Measurements from ENCODE around the gene ABCC4. TPM values are rescaled to one million over a fixed set of nuclear protein-coding genes. Genes with fewer than 3 reads are reported as not detected.
A peak's percentile ranks its signal among the peaks of the same experiment; 100 is the strongest.

The ABCC4 gene
- total RNA-seq, 1 experiment from 2014 or later = 17.7 TPM

DNA sequence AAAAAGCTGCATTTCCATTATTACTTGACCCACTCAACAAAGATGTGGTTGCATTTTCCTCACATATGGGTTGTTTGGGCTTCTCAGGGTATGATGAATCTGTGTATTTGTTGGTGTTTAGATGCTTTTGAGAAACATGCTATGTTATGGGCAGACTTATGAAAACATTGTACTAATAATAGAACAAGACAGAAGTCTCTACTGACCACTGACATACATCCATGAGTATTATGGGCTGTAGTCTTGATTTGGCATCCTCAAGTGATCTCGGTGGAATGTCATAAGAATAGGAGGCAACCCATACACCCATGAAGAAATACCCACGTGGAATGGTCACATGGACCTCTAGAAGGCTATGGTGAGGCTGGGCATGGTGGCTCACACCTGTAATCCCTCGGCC is 36.3 kb upstream of the ABCC4 start:
- no peak overlapping the region for H3K4me3 ChIP-seq (ENCODE audit: low read length)
- H3K9me2 ChIP-seq (replicated peaks; ENCODE audit: low read length) = no peaks in the 10 kb centered on the region
- TF ChIP-seq EZH2phosphoT487 (IDR thresholded peaks at IDR 0.05; ENCODE audit: borderline replicate concordance, low read length) (no peak), EZH2 (IDR thresholded peaks at IDR 0.05; ENCODE audit: low read length, unreplicated experiment) (no peak)
- TF ChIP-seq, protein P1, sequence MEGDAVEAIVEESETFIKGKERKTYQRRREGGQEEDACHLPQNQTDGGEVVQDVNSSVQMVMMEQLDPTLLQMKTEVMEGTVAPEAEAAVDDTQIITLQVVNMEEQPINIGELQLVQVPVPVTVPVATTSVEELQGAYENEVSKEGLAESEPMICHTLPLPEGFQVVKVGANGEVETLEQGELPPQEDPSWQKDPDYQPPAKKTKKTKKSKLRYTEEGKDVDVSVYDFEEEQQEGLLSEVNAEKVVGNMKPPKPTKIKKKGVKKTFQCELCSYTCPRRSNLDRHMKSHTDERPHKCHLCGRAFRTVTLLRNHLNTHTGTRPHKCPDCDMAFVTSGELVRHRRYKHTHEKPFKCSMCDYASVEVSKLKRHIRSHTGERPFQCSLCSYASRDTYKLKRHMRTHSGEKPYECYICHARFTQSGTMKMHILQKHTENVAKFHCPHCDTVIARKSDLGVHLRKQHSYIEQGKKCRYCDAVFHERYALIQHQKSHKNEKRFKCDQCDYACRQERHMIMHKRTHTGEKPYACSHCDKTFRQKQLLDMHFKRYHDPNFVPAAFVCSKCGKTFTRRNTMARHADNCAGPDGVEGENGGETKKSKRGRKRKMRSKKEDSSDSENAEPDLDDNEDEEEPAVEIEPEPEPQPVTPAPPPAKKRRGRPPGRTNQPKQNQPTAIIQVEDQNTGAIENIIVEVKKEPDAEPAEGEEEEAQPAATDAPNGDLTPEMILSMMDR (conservative IDR thresholded peaks at IDR 0.05; ENCODE audit: low read depth, low read length) = no peak
- H3K27me3 ChIP-seq (ENCODE audit: low read length) = no peaks in the 10 kb centered on the region
- ATAC-seq (no peak), DNase-seq (no peak)
- POLR2A ChIA-PET (ENCODE audit: unreplicated experiment) = no interaction called here
- H3K79me2 ChIP-seq (ENCODE audit: low read length) = no peaks in the 10 kb centered on the region
- H3K4me1 ChIP-seq (ENCODE audit: insufficient read depth, low read length) = no peaks in the 10 kb centered on the region
- CTCF ChIA-PET = no interaction called here
- no peak overlapping the region for H3K27ac ChIP-seq (ENCODE audit: low read length)
- no peak overlapping the region for H2AFZ ChIP-seq (ENCODE audit: low read length)
- H3K4me2 ChIP-seq (ENCODE audit: low read length) = no peak overlapping the region
- no peaks in the 10 kb centered on the region for H3K36me3 ChIP-seq (ENCODE audit: low read depth, low read length)
- H3F3A ChIP-seq (ENCODE audit: low read length, unreplicated experiment) = no peaks in the 10 kb centered on the region
- no peaks in the 10 kb centered on the region for H3K9me3 ChIP-seq (ENCODE audit: low read length)
- H4K20me1 ChIP-seq (ENCODE audit: low read length) = no peaks in the 10 kb centered on the region
- BruUV-seq (replicated peaks) = no TSS peak
- no peak overlapping the region for H3K9ac ChIP-seq (ENCODE audit: low read length)
- intact Hi-C loops (cut with micrococcal nuclease) = no loop called here

DNA sequence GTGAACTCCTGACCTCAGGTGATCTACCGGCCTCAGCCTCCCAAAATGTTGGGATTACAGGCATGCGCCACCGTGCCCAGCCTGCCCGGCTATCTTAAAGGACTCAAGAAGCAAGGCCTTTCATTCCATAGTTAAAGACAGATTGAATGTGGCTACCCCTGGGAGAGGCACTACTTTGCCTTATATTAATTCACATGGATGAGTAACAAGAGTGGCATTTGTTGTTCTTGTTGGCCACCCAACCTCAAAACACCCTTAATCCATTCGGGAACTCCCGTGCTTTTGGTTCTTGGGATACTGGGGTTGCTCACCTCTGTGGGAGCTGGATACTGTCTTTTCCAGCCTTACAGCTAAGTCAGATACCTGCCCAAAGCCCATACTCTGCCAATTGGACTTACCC is 34.4 kb upstream of the ABCC4 start:
- Histone ChIP-seq H3K79me2 (ENCODE audit: low read length) (no peaks in the 10 kb centered on the region), H3K9me3 (ENCODE audit: low read length) (no peaks in the 10 kb centered on the region), H3F3A (ENCODE audit: low read length, unreplicated experiment) (no peaks in the 10 kb centered on the region), H3K4me1 (ENCODE audit: insufficient read depth, low read length) (no peaks in the 10 kb centered on the region), H3K27me3 (ENCODE audit: low read length) (no peaks in the 10 kb centered on the region), H3K36me3 (ENCODE audit: low read depth, low read length) (no peaks in the 10 kb centered on the region), H3K4me3 (ENCODE audit: low read length) (no peak overlapping the region), H3K9me2 (replicated peaks; ENCODE audit: low read length) (no peaks in the 10 kb centered on the region), H3K4me2 (ENCODE audit: low read length) (no peak overlapping the region), H4K20me1 (ENCODE audit: low read length) (no peaks in the 10 kb centered on the region), H2AFZ (ENCODE audit: low read length) (no peak overlapping the region), H3K9ac (ENCODE audit: low read length) (no peak overlapping the region), H3K27ac (ENCODE audit: low read length) (no peak overlapping the region)
- no peak for ATAC-seq
- peak; percentile 4 for DNase-seq
- intact Hi-C loops (cut with micrococcal nuclease) = no loop called here
- ChIA-PET CTCF (no interaction called here), POLR2A (ENCODE audit: unreplicated experiment) (no interaction called here)
- TF ChIP-seq, protein P1 (conservative IDR thresholded peaks at IDR 0.05; ENCODE audit: low read depth, low read length) = no peak
- TF ChIP-seq EZH2phosphoT487 (IDR thresholded peaks at IDR 0.05; ENCODE audit: borderline replicate concordance, low read length) (no peak), EZH2 (IDR thresholded peaks at IDR 0.05; ENCODE audit: low read length, unreplicated experiment) (no peak)
- BruUV-seq (replicated peaks) = no TSS peak

DNA sequence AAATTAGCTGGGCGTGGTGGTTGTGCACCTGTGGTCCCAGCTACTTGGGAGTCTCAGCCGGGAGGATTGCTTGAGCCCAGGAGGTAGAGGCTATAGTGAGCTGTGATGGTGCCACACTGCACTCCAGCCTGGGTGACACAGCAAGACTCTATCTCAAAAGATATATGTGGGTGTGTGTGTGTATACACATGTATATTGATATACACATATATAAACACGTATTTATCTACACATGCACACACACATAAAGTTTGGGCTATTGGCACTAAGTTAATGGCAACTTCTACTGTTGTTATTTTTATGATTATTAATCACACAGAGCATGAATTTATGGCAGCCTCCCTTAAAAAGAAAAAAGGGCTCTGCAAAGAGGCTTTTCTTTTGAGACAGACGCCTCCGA is 27.1 kb upstream of the ABCC4 start:
- no TSS peak for BruUV-seq (replicated peaks)
- H3K36me3 ChIP-seq (ENCODE audit: low read depth, low read length) = no peaks in the 10 kb centered on the region
- no peaks in the 10 kb centered on the region for H4K20me1 ChIP-seq (ENCODE audit: low read length)
- no peaks in the 10 kb centered on the region for H3F3A ChIP-seq (ENCODE audit: low read length, unreplicated experiment)
- no peak overlapping the region for H3K27ac ChIP-seq (ENCODE audit: low read length)
- H3K9me2 ChIP-seq (replicated peaks; ENCODE audit: low read length) = no peaks in the 10 kb centered on the region
- H3K4me3 ChIP-seq (ENCODE audit: low read length) = no peak overlapping the region
- H3K79me2 ChIP-seq (ENCODE audit: low read length) = no peaks in the 10 kb centered on the region
- no peak for ATAC-seq
- TF ChIP-seq, protein P1 (conservative IDR thresholded peaks at IDR 0.05; ENCODE audit: low read depth, low read length) = no peak
- no peak for TF ChIP-seq EZH2phosphoT487 (IDR thresholded peaks at IDR 0.05; ENCODE audit: borderline replicate concordance, low read length)
- TF ChIP-seq EZH2 (IDR thresholded peaks at IDR 0.05; ENCODE audit: low read length, unreplicated experiment) = no peak
- no peak overlapping the region for H2AFZ ChIP-seq (ENCODE audit: low read length)
- H3K9ac ChIP-seq (ENCODE audit: low read length) = no peak overlapping the region
- no peaks in the 10 kb centered on the region for H3K9me3 ChIP-seq (ENCODE audit: low read length)
- no peaks in the 10 kb centered on the region for H3K4me1 ChIP-seq (ENCODE audit: insufficient read depth, low read length)
- POLR2A ChIA-PET (ENCODE audit: unreplicated experiment) = no interaction called here
- intact Hi-C loops (cut with micrococcal nuclease) = no loop called here
- no peak for DNase-seq
- no peaks in the 10 kb centered on the region for H3K27me3 ChIP-seq (ENCODE audit: low read length)
- no peak overlapping the region for H3K4me2 ChIP-seq (ENCODE audit: low read length)
- CTCF ChIA-PET = no interaction called here

Measured in PC-3 (cell line).